A172 (cell line): ENCODE measurements around the gene BAIAP2. TPM values are rescaled to one million over a fixed set of nuclear protein-coding genes. Genes with fewer than 3 reads are reported as not detected.

Experiments
- DNase-seq: peaks from one replicate; pipeline ENCODE4 v3.0.0-alpha.2; 2015; ENCODE audit warnings: low spot score
- total RNA-seq: library from RNA; depleted of rRNA; stranded (reverse); fragments of >200 nt; shearing (Covaris generic); gene quantifications from 2 replicates; pipeline ENCODE4 v1.2.3, GENCODE V29; 2014; rRNA removed

BAIAP2 gene
- total RNA-seq, 1 experiment from 2014 or later, result 89.5 TPM

- DNase-seq, result no peak
Measured at GRCh38 chr17:81159611-81160265, 124.8 kb downstream of the BAIAP2 start.

GRCh38 chr17:81160306-81160705 is 125.4 kb downstream of the BAIAP2 start:
- DNase-seq, result no peak

GRCh38 chr17:81160747-81161453 is 125.9 kb downstream of the BAIAP2 start:
- no peak for DNase-seq

GRCh38 chr17:81161536-81161935 is 126.6 kb downstream of the BAIAP2 start:
- no peak for DNase-seq

- no peak for DNase-seq
Measured at GRCh38 chr17:81161972-81162371, 127.0 kb downstream of the BAIAP2 start.

GRCh38 chr17:81162491-81162890 is 127.5 kb downstream of the BAIAP2 start:
- no peak for DNase-seq

- no peak for DNase-seq
Measured at GRCh38 chr17:81163051-81163695, 128.2 kb downstream of the BAIAP2 start.

- DNase-seq, result no peak
Measured at GRCh38 chr17:81163703-81164370, 128.9 kb downstream of the BAIAP2 start.

- no peak for DNase-seq
Measured at GRCh38 chr17:81164371-81165245, 129.7 kb downstream of the BAIAP2 start.

- no peak for DNase-seq
Measured at GRCh38 chr17:81165246-81166032, 130.5 kb downstream of the BAIAP2 start, which contains the start of gene PVALEF. Gene PVALEF, plus strand, starts transcription at chr17:81165507. Its CDS starts 15,720 bp downstream, at chr17:81181227.

- DNase-seq, result no peak
Measured at GRCh38 chr17:81166033-81166492, 131.1 kb downstream of the BAIAP2 start, which contains the start of gene AATK. Gene AATK, minus strand, starts transcription at chr17:81166221. Its CDS starts 229 bp downstream, at chr17:81165992.

Other genes with a start within 250 kb of the BAIAP2 start
- 14.4 and 15.1 TPM in 2 replicates for gene CHMP6, start 43.3 kb upstream of the BAIAP2 start, total RNA-seq
- gene PVALEF, start 130.4 kb downstream of the BAIAP2 start, total RNA-seq, result not detected in 2 replicates
- 0.28 and 0.41 TPM in 2 replicates for gene AATK, start 131.1 kb downstream of the BAIAP2 start, total RNA-seq
- 10.0 and 21.1 TPM in 2 replicates for gene CEP131, start 187.8 kb downstream of the BAIAP2 start, total RNA-seq
- gene TEPSIN, start 203.9 kb downstream of the BAIAP2 start, total RNA-seq, result 21.4 and 24.1 TPM in 2 replicates
- gene NDUFAF8, start 204.2 kb downstream of the BAIAP2 start, total RNA-seq, result 100 and 123 TPM in 2 replicates